Measurements from ENCODE around the gene EARS2. TPM values are rescaled to one million over a fixed set of nuclear protein-coding genes. Genes with fewer than 3 reads are reported as not detected.
"Not testable (repeated sequence)": the region's sequence is repeated elsewhere in the genome, so short reads cannot be mapped to it uniquely, and the experiment has no call there.

Gene EARS2
- total and polyA plus RNA-seq, 10 of the 15 experiments (the other 5 are each of a cell fraction or from before 2014, with no cell fraction given): 12.9 to 65.9 (median 33.5) TPM

DNA sequence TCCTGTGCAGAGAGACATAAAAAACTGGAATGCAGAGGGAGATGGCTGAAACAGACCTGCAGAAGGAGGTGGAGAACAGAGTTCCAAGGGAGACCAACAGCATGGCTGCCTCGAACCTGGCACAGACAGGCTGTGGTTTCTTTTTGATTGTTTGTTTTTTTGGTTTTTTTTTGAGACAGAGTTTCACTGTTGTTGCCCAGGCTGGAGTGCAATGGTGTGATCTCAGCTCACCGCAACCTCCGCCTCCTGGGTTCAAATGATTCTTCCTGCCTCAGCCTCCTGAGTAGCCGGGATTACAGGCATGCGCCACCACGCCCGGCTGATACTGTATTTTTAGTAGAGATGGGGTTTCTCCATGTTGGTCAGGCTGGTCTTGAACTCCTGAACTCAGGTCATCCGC, 73.7 kb downstream of the EARS2 start:
- H3K79me2 ChIP-seq (ENCODE audit: control insufficient read depth, insufficient read depth, low read length); SMC1A ChIA-PET (ENCODE audit: uncharacterized antibody, unreplicated experiment); CTCF ChIA-PET; RAD21 ChIA-PET (ENCODE audit: unreplicated experiment); H3K9me3 ChIP-seq (replicated peaks; ENCODE audit: control insufficient read depth, insufficient read depth, low read length); DNase-seq (ENCODE audit: low read depth, low spot score); FAIRE-seq; H3K27ac ChIP-seq (ENCODE audit: control insufficient read depth, insufficient read depth); H2AFZ ChIP-seq (ENCODE audit: control insufficient read depth, low read depth, low read length); BruUV-seq (replicated peaks); H3K9ac ChIP-seq (ENCODE audit: control insufficient read depth, insufficient read depth, low read length); H3K27me3 ChIP-seq (replicated peaks in 1 of 2; ENCODE audit: control insufficient read depth in 2 of 2, insufficient read depth in 2 of 2, low read length in 1 of 2); intact Hi-C loops (cut with micrococcal nuclease; ENCODE audit: unreplicated experiment); POLR2A ChIA-PET; H4K20me1 ChIP-seq (ENCODE audit: control insufficient read depth, insufficient read depth); H3K4me2 ChIP-seq (ENCODE audit: control insufficient read depth, insufficient read depth); in situ Hi-C loops (cut with MboI); H3K4me3 ChIP-seq; ATAC-seq; H3K4me1 ChIP-seq (ENCODE audit: control insufficient read depth, insufficient read depth, low read length): not testable (repeated sequence)
- WGBS (ENCODE audit: insufficient coverage, insufficient replicate concordance, low lambda C conversion rate, missing lambda C conversion rate): 92% methylated on average over 8 of the region's 8 CpGs
- H3K36me3 ChIP-seq (ENCODE audit: control insufficient read depth in 2 of 2, insufficient read depth in 2 of 2, low read length in 1 of 2): peaks cover 50 to 53% of the 10 kb centered on the region in 2 experiments

DNA sequence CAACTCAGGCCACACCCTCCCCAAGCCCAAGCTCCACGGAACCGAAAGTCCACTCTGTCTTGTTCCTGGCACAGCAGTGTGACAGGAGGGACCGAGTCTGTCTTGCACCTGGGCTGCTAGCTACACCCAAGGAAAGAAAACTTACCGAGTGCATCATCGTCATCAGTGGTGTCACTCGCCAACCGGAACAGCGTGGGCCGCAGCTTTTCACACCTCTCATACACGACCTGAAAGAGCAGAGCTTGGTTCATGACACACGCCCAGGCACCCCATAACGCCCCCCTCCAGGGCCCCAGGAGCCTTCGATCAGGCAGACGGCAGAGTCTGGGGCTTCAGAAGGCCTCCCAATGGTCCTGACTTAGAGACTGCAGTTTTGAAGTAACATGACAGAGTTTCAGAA, 74.4 kb downstream of the EARS2 start:
- ChIA-PET POLR2A (no interaction called here), SMC1A (ENCODE audit: uncharacterized antibody, unreplicated experiment) (no interaction called here), RAD21 (ENCODE audit: unreplicated experiment) (no interaction called here), CTCF (interaction anchor here (1.0 kb wide), 1 partner anchor 11 kb away, joined by 3 read pairs; no protein-coding TSS in a partner anchor)
- Histone ChIP-seq H3K4me2 (ENCODE audit: control insufficient read depth, insufficient read depth) (no peak overlapping the region), H3K4me3 (no peak overlapping the region), H4K20me1 (ENCODE audit: control insufficient read depth, insufficient read depth) (no peaks in the 10 kb centered on the region; the same call in 1 of the 2 replicates), H3K79me2 (ENCODE audit: control insufficient read depth, insufficient read depth, low read length) (no peaks in the 10 kb centered on the region), H3K27me3 (replicated peaks in 1 of 2; ENCODE audit: control insufficient read depth in 2 of 2, insufficient read depth in 2 of 2, low read length in 1 of 2) (no peaks in the 10 kb centered on the region), H2AFZ (ENCODE audit: control insufficient read depth, low read depth, low read length) (no peak overlapping the region), H3K36me3 (ENCODE audit: control insufficient read depth in 2 of 2, insufficient read depth in 2 of 2, low read length in 1 of 2) (peaks cover 48 to 50% of the 10 kb centered on the region in 2 experiments), H3K9ac (ENCODE audit: control insufficient read depth, insufficient read depth, low read length) (no peak overlapping the region), H3K9me3 (replicated peaks; ENCODE audit: control insufficient read depth, insufficient read depth, low read length) (no peaks in the 10 kb centered on the region), H3K27ac (ENCODE audit: control insufficient read depth, insufficient read depth) (no peak overlapping the region), H3K4me1 (ENCODE audit: control insufficient read depth, insufficient read depth, low read length) (no peaks in the 10 kb centered on the region)
- 84% methylated on average over 14 of the region's 14 CpGs for WGBS (ENCODE audit: insufficient coverage, insufficient replicate concordance, low lambda C conversion rate, missing lambda C conversion rate)
- DNase-seq (ENCODE audit: low read depth, low spot score) (no peak), FAIRE-seq (no peak), ATAC-seq (no peak)
- no TSS peak for BruUV-seq (replicated peaks)
- no peak for TF ChIP-seq ETV6 (conservative IDR thresholded peaks at IDR 0.05 in 1 of 2, IDR thresholded peaks at IDR 0.05 in 1 of 2; ENCODE audit: borderline replicate concordance in 1 of 2, low read depth in 1 of 2)
- no peak for TF ChIP-seq ZBED1 (IDR thresholded peaks at IDR 0.05; ENCODE audit: borderline replicate concordance)
- no peak for TF ChIP-seq PBX3 (IDR thresholded peaks at IDR 0.05; ENCODE audit: insufficient replicate concordance, low read depth, low read length)
- no peak for TF ChIP-seq RUNX3 (IDR thresholded peaks at IDR 0.05; ENCODE audit: low read length)
- no peak for TF ChIP-seq RAD21 (IDR thresholded peaks at IDR 0.05; ENCODE audit: insufficient read depth, low read depth, low read length)
- TF ChIP-seq NFYA (IDR thresholded peaks at IDR 0.05; ENCODE audit: borderline replicate concordance, low read depth, low read length): no peak
- in situ Hi-C loops (cut with MboI): no loop called here
- intact Hi-C loops (cut with micrococcal nuclease; ENCODE audit: unreplicated experiment): no loop called here

Measured in GM12878 (cell line).